Transverse colon (tissue), 4 donors: ENCODE results near the gene KSR1.
"Not testable (repeated sequence)": the region's sequence is repeated elsewhere in the genome, so short reads cannot be mapped to it uniquely, and the experiment has no call there.

Source experiments
- CTCF ChIP-seq, 5 experiments: fragments of 200-600 bp in 3 of 5; fragments of 450-650 bp in 2 of 5; sonication (generic) in 3 of 5; IDR thresholded peaks; 1 replicate in 2 of 5; 2 replicates in 3 of 5; pipeline ENCODE4 v1.5.1; 2016 to 2017; ENCODE audit warnings: antibody characterized with exemption in 5 of 5, inconsistent platforms in 3 of 5, mild to moderate bottlenecking in 2 of 5, moderate library complexity in 1 of 5
- POLR2A ChIP-seq: fragments of 450-650 bp; IDR thresholded peaks from one replicate; pipeline ENCODE4 v1.6.1; 2016; ENCODE audit warnings: antibody characterized with exemption, mild to moderate bottlenecking, moderate library complexity
- POLR2AphosphoS5 ChIP-seq, 3 donors: sonication (generic); formaldehyde crosslinking; IDR thresholded peaks; one replicate each; pipeline ENCODE4 v1.6.1; 2016; ENCODE audit warnings: antibody characterized with exemption in 3 of 3

GRCh38 chr17:27656620-27657019 is 200.4 kb downstream of the KSR1 start:
- TF ChIP-seq POLR2A; CTCF (IDR thresholded peaks at IDR 0.05); POLR2AphosphoS5 (IDR thresholded peaks at IDR 0.05): not testable (repeated sequence)
